ENCODE data around the gene BCL3.

GRCh38 chr19:44807162-44807561, 58.7 kb downstream of the BCL3 start:
- TF ChIP-seq CTCF (IDR thresholded peaks at IDR 0.05): no peak
- TF ChIP-seq POLR2A (IDR thresholded peaks at IDR 0.05): no peak
- no peak for TF ChIP-seq POLR2AphosphoS5 (IDR thresholded peaks at IDR 0.05)
